Measurements from ENCODE around the gene HSD3B7. TPM values are rescaled to one million over a fixed set of nuclear protein-coding genes. Genes with fewer than 3 reads are reported as not detected.

HSD3B7 gene
- total and polyA plus RNA-seq, 2 donors (not counting 1 experiment from before 2014, with no cell fraction given) = 0.89 to 1.2 TPM

DNA sequence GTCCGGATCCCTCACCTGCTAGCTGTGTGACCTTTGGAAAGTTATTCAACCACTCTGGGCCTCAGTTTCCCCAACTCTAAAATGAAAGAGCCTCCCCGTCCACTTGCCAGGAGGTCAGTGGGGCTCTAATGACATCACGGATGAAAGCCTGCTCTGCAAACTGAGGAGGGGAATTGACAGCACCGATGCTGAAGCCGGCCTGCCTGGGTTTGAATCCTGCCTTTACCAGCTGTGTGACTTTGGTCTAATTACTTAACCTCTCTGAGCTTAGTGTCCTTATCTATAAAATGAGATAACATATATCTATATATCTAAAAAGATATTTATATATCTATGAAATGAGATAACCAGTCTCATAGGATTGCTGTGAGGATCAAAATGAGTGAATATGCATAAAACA lies 23.5 kb downstream of the HSD3B7 start:
- POLR2A ChIA-PET = no interaction called here
- CTCF ChIA-PET = interaction anchor here (0.6 kb wide), 1 partner anchor 23 kb away, joined by 3 read pairs; no protein-coding TSS in a partner anchor
- DNase-seq (no peak), ATAC-seq (ENCODE audit: low read depth) (no peak)
- no peak overlapping the region for H3K4me2 ChIP-seq (replicated peaks; ENCODE audit: low read depth, low read length, poor library complexity, severe bottlenecking)
- no peak overlapping the region for H3K4me3 ChIP-seq (ENCODE audit: control extremely low read depth in 1 of 5, extremely low read depth in 1 of 5, insufficient read depth in 1 of 5, low read depth in 2 of 5, low read length in 4 of 5)
- TF ChIP-seq EZH2 (IDR thresholded peaks at IDR 0.05; ENCODE audit: borderline replicate concordance, insufficient read depth, low read depth, low read length, poor library complexity, severe bottlenecking) = no peak
- no peak for TF ChIP-seq CTCF (IDR thresholded peaks at IDR 0.05)
- 100% methylated on average over 1 of the region's 5 CpGs for WGBS (ENCODE audit: insufficient coverage)
- Mint-ChIP-seq H3K4me1 (peaks cover 18% of the 10 kb centered on the region), H3K27ac (no peak overlapping the region), H3K9me3 (ENCODE audit: insufficient read depth) (no peaks in the 10 kb centered on the region), H3K27me3 (peaks cover 35% of the 10 kb centered on the region), H3K4me3 (no peak overlapping the region)
- H2AFZ ChIP-seq (ENCODE audit: insufficient read depth, low read depth, low read length, poor library complexity, severe bottlenecking) = no peak overlapping the region
- no peaks in the 10 kb centered on the region for H4K20me1 ChIP-seq (ENCODE audit: control insufficient read depth, insufficient read depth, low read length, poor library complexity, severe bottlenecking)
- H3K79me2 ChIP-seq (ENCODE audit: control insufficient read depth, insufficient read depth, low read length) = no peaks in the 10 kb centered on the region
- H3K27ac ChIP-seq (ENCODE audit: low read length in 2 of 2) = no peak overlapping the region
- H3K27me3 ChIP-seq (replicated peaks in 1 of 4; ENCODE audit: control extremely low read depth in 1 of 4, control insufficient read depth in 3 of 4, insufficient read depth in 4 of 4, low read length in 3 of 4) = peaks cover 0 to 37% (median 18%) of the 10 kb centered on the region in 4 experiments
- H3K9me3 ChIP-seq (ENCODE audit: control extremely low read depth in 1 of 3, control insufficient read depth in 2 of 3, insufficient read depth in 1 of 3, low read length in 2 of 3) = peaks cover 0 to 13% (median 0%) of the 10 kb centered on the region in 3 donors
- no peaks in the 10 kb centered on the region for H3K36me3 ChIP-seq (replicated peaks in 1 of 2; ENCODE audit: control extremely low read depth in 1 of 2, control insufficient read depth in 1 of 2, extremely low read depth in 1 of 2, insufficient read depth in 2 of 2, low read length in 1 of 2)
- no peak overlapping the region for H3K9ac ChIP-seq (ENCODE audit: low read length)
- peaks cover 6 to 10% of the 10 kb centered on the region in 2 donors for H3K4me1 ChIP-seq (ENCODE audit: control insufficient read depth in 2 of 2, insufficient read depth in 2 of 2, low read length in 2 of 2)
- intact Hi-C loops (cut with micrococcal nuclease) = no loop called here

DNA sequence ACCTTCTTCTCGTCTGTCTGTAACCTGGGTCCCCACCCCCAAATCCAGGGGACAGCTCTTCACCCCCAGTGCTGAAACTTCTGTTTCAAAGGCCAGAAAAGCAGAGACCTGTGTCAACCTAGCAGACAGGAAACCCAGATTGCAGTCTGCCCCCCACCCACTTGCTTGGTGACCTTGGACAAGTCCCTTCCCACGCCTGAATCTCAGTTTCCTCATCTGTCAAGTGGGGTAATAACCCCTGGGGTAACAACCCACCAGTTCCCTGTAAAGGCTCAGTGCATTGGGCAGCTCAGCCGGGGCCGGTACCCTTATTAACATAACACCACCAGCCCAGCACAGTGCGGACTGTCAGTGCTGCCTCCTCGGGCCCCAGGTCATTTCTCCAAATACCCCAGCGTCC lies 24.1 kb downstream of the HSD3B7 start:
- TF ChIP-seq CTCF (IDR thresholded peaks at IDR 0.05) = no peak
- no peak for TF ChIP-seq EZH2 (IDR thresholded peaks at IDR 0.05; ENCODE audit: borderline replicate concordance, insufficient read depth, low read depth, low read length, poor library complexity, severe bottlenecking)
- H3K27ac ChIP-seq (ENCODE audit: low read length in 2 of 2) = no peak overlapping the region
- H3K9me3 Mint-ChIP-seq (ENCODE audit: insufficient read depth) = no peaks in the 10 kb centered on the region
- intact Hi-C loops (cut with micrococcal nuclease) = no loop called here
- H3K9ac ChIP-seq (ENCODE audit: low read length) = no peak overlapping the region
- H3K27ac Mint-ChIP-seq = no peak overlapping the region
- H3K36me3 ChIP-seq (replicated peaks in 1 of 2; ENCODE audit: control extremely low read depth in 1 of 2, control insufficient read depth in 1 of 2, extremely low read depth in 1 of 2, insufficient read depth in 2 of 2, low read length in 1 of 2) = no peaks in the 10 kb centered on the region
- H4K20me1 ChIP-seq (ENCODE audit: control insufficient read depth, insufficient read depth, low read length, poor library complexity, severe bottlenecking) = no peaks in the 10 kb centered on the region
- WGBS (ENCODE audit: insufficient coverage) = 75% methylated on average over 7 of the region's 7 CpGs
- no peak overlapping the region for H3K4me3 ChIP-seq (ENCODE audit: control extremely low read depth in 1 of 5, extremely low read depth in 1 of 5, insufficient read depth in 1 of 5, low read depth in 2 of 5, low read length in 4 of 5)
- H3K4me2 ChIP-seq (replicated peaks; ENCODE audit: low read depth, low read length, poor library complexity, severe bottlenecking) = no peak overlapping the region
- H3K4me1 Mint-ChIP-seq = peaks cover 20% of the 10 kb centered on the region
- ATAC-seq (ENCODE audit: low read depth) (no peak), DNase-seq (no peak)
- POLR2A ChIA-PET = no interaction called here
- H3K27me3 Mint-ChIP-seq = peaks cover 37% of the 10 kb centered on the region
- peaks cover 0 to 37% (median 18%) of the 10 kb centered on the region in 4 experiments for H3K27me3 ChIP-seq (replicated peaks in 1 of 4; ENCODE audit: control extremely low read depth in 1 of 4, control insufficient read depth in 3 of 4, insufficient read depth in 4 of 4, low read length in 3 of 4)
- no peak overlapping the region for H3K4me3 Mint-ChIP-seq
- CTCF ChIA-PET = interaction anchor here (0.6 kb wide), 1 partner anchor 23 kb away, joined by 3 read pairs; no protein-coding TSS in a partner anchor
- H3K4me1 ChIP-seq (ENCODE audit: control insufficient read depth in 2 of 2, insufficient read depth in 2 of 2, low read length in 2 of 2) = peaks cover 6 to 10% of the 10 kb centered on the region in 2 donors
- H3K9me3 ChIP-seq (ENCODE audit: control extremely low read depth in 1 of 3, control insufficient read depth in 2 of 3, insufficient read depth in 1 of 3, low read length in 2 of 3) = peaks cover 0 to 14% (median 0%) of the 10 kb centered on the region in 3 donors
- H3K79me2 ChIP-seq (ENCODE audit: control insufficient read depth, insufficient read depth, low read length) = no peaks in the 10 kb centered on the region
- no peak overlapping the region for H2AFZ ChIP-seq (ENCODE audit: insufficient read depth, low read depth, low read length, poor library complexity, severe bottlenecking)
